Measurements from ENCODE around the gene RTN4R.

Gene RTN4R

DNA sequence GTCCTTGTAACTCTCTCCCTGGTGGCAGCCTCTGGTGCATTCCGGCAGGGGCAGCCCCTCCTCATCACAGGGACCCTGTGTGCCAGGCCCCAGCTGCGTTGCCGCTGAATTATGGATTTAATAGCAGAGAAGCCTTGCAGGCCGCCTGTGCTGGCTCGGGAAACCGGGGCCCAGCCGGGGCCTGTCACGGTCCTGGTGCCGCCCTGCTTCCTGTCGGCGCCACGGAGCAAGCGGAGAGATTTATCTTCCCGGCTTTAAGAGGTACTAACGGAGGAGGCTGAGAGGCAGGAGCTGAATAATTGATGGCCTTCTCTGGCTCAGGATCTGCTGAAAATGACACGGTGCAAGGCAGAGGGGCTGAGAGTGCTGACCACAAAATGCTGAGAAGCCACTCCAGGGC lies 63.3 kb downstream of the RTN4R start:
- no peak for DNase-seq

- no peak for DNase-seq
Measured at GRCh38 chr22:20204311-20204710, 63.8 kb downstream of the RTN4R start.

- no peak for DNase-seq
Measured at GRCh38 chr22:20203552-20204201, 64.4 kb downstream of the RTN4R start.

DNA sequence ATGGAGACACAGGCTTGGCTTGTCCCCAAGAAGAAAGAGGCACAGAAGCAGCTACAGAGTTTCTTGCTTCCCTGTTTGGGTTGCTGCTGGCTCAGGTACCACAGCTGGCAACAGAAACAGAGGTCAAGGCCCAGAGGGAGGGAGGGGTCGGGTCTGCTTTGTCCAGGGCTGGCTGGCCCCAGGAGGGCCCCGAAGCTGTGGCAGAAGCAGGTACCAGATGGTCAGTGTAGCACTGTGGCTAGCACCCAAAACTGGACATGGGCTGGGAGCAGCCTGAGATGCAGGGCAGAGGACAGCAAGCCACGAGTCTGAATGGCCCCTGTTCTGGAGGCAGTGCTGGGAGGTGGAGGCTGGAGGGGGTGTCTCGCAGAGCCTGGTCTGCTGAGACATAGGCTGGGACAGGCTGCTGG lies 65.0 kb downstream of the RTN4R start:
- DNase-seq = no peak

DNA sequence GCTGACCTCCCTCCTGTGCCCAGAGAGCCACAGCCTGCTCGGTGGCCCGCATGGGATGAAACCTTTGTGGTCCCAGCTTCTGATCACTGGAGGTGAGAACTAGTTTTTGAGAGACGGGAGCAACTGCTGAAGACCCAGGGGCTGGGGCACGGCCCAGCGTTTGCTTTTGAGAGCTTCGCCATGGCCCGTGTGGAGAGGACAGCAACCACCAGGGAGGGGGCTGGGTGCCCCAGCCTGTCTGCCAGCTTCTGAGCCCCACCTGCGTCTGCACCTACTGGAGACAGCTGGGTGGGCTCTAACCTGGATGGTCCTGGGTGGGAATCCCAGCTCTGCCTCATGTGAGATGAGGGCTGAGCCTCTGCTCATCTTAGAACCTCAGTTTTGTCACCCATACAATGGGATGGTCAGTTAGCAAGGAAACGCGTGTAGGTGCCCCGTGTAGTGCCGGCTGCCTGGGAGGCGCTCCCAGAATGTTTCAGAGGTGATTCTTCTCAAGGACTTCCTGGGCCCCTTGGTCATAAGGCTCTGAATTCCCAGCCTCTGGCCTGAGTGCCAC lies 66.2 kb downstream of the RTN4R start:
- no peak for DNase-seq

DNA sequence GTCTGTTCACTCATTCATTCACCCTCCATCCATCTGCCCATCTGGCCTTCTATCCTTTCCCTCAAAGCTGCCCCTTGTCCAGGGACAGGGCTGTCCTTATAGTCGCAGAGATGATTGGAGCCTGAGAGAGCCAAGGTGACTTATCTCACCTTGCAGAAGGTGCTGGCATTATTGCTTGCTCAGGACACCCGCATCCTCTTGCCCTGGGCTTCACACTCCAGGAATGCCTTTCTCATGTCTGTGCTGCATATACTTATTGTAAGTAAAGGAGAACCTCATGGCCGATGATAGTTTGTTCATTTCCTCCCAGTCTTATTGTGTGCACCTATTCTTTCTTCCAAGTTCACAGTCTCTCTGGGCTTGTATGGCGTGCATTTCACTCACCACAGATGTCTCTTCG lies 68.2 kb downstream of the RTN4R start:
- no peak for DNase-seq

DNA sequence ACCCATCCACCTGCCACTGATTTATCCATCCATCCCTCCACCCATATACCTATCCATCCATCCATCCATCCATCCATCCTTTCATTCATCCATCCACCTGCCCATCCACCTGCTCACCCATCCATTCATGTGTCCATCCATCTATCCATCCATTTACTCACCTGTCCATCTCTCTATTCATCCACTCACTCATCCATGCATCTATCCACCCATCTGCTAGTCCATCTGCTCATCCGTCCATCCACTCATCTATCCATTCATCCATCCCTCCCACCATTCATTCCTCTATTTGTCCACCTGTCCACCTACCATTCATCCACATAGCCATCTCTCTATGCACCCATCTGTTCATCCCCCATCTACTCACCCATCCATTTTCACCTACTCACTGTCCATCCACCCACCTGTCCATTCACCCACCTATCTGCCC lies 68.7 kb downstream of the RTN4R start:
- no peak for DNase-seq

- DNase-seq = no peak
Measured at GRCh38 chr22:20198557-20199319, 69.4 kb downstream of the RTN4R start.

GRCh38 chr22:20197407-20198030 lies 70.6 kb downstream of the RTN4R start:
- no peak for DNase-seq

- DNase-seq = no peak
Measured at GRCh38 chr22:20196094-20196842, 71.8 kb downstream of the RTN4R start.

- no peak for DNase-seq
Measured at GRCh38 chr22:20194681-20195593, 73.2 kb downstream of the RTN4R start.

DNA sequence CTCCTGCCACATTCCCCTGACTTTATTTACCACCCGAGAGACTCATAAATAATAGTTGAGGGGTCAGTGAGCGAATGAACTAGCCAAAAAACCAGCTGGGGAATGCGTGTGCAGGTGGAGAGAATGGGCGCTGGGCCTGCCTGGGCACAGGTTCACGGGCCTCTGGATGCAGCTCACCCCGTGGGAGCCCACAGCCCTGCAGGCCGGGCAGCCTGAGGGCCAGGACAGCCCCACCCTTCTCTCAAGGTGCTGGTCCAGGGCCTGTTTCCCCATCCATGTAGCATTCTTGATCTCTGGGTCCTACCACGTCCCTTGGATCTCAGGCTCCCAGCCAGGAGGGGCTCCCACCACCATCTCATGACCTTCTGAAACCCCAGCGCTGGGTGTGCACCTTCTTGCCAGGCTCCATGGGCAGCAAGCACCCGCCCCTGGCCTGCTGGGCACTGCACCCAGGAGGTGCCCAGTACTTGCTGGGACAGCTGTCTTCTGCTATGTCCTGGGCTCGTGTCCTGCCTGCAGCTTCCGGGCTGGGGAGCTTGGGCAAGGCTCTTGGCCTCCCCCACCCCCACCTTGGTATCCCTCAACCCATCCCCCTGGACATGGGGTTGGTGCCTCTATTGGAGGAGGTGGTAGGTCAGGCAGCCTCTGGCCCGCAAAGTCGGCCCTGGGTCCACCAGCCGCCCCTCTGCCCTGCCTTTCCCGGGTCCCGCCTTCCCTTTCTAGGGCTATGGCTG lies 74.2 kb downstream of the RTN4R start:
- DNase-seq = no peak

DNA sequence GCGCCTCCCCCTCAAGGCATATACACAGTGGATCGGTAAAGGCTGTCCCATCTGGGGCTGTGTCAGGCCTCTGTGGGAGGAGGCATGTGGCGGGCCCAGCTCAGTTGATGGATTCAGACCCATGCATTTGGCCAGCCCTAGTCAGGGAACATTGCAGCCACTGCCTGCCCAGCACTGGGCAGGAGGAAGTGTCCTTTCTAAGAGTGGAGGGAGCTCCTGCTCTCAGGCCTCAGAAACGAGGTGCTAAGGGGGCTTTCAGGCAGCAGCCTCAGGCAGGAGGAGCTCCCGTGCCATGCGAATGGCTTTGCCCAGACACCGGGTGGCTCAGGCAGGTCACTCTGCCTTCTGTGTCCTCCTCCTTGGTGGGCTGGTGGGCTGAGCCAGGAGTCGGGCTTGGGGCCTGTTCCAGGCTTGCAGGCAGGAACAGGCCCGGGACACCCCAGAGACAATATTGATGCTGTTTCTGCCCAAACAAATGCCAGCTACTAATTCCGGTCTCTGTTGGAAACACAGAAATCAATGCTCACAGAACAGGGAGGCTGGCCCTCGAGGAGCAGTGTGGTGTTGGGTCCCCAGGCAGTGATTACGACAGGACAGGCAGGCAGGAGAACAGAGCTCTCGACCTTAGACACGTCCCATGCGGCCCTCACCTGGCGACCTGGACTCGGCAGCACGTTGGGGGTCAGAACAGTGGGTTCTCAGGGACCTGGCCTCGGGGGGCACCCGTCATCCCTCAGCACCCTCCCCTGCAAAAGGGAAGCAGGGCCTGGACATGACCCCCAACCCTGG lies 75.0 kb downstream of the RTN4R start:
- no peak for DNase-seq

DNA sequence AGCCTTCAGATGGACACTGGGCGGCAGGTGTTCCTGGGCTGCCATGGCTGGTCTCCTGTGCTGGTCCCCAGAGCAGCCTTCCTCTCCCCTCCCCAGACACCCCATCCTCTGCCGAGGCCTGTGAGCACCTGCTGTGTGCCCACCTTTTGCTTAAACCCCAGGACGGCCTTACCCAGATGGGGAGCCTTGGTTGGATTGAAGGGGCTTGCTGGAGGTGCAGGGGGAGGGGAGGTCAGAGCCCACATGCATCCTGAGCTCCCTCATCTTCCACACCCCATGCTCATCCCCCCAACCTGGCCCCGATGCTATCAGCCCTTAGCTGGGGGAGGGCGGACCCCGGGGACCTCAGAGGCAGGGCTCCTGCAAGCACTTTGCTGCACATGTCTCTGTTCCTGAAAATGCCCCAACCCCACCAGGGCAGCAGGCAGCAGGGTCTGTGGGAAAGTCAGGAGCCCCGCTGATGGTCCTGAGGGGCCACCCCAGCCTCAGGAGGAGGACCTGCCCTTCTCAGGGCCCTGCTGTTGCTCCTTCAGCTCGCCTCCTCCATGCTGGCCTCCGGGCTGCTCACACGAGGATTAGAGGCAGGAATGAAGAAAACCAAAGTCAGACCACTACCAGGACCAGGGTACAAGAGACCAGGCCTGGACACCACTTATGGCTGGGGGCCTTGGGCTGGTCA lies 75.7 kb downstream of the RTN4R start:
- DNase-seq = no peak

GRCh38 chr22:20191803-20192202 lies 76.3 kb downstream of the RTN4R start:
- DNase-seq = no peak

All from anterior cingulate cortex (tissue), 58 donors.